Measurements from ENCODE around the gene RXRA. TPM values are rescaled to one million over a fixed set of nuclear protein-coding genes. Genes with fewer than 3 reads are reported as not detected.

Gene RXRA
- 18.9 and 40.0 TPM in 2 replicates for total RNA-seq

GRCh38 chr9:134325813-134326723, at the start of gene RXRA:
Gene RXRA, plus strand, starts transcription at chr9:134326455. Its CDS starts 177 bp downstream, at chr9:134326632.

Other genes with a start within 250 kb of the RXRA start
- gene WDR5, start 190.4 kb upstream of the RXRA start, total RNA-seq = 17.0 and 23.7 TPM in 2 replicates
- not detected in 2 replicates for gene RNU6ATAC, start 161.9 kb upstream of the RXRA start, total RNA-seq